OCI-LY7 (cell line): ENCODE measurements around the gene CCDC102A. TPM values are rescaled to one million over a fixed set of nuclear protein-coding genes. Genes with fewer than 3 reads are reported as not detected.
"Not testable (repeated sequence)": the region's sequence is repeated elsewhere in the genome, so short reads cannot be mapped to it uniquely, and the experiment has no call there.

ENCODE experiments used
- BruUV-seq: library from RNA; stranded (reverse); fragments of 400-500 nt; replicated peaks from 2 replicates; lab custom pipeline; 2021; lab: Mats Ljungman, UMichigan
- CTCF ChIA-PET: fragments of 300-600 bp; sonication (Branson Sonifier 250); formaldehyde crosslinking; loops from one replicate; lab custom pipeline; 2022; ENCODE audit warnings: antibody characterized with exemption; ENCODE audit not compliant: unreplicated experiment; lab: Charles Lee
- POLR2A ChIA-PET: fragments of 300-600 bp; sonication (Branson Sonifier 250); formaldehyde crosslinking; loops from one replicate; lab custom pipeline; 2022; ENCODE audit warnings: antibody characterized with exemption; lab: Charles Lee
- DNase-seq: peaks from one replicate; pipeline ENCODE4 v3.0.0-alpha.2; 2015; ENCODE audit warnings: low spot score
- H2AFZ ChIP-seq: fragments of 200-600 bp; sonication (generic), shearing (Covaris generic); 2 replicates; pipeline ENCODE4 v1.6.1; 2014; ENCODE audit warnings: mild to moderate bottlenecking, antibody characterized with exemption, low read length, moderate library complexity
- H3K27ac ChIP-seq: fragments of 200-600 bp; sonication (generic); 2 replicates; pipeline ENCODE4 v1.5.1; 2014; ENCODE audit warnings: mixed run types, low read depth, mild to moderate bottlenecking, moderate library complexity, low read length, inconsistent platforms; ENCODE audit not compliant: poor library complexity, severe bottlenecking
- H3K36me3 ChIP-seq: fragments of 200-600 bp; sonication (generic); 2 replicates; pipeline ENCODE4 v1.6.1; 2014; ENCODE audit warnings: mild to moderate bottlenecking, antibody characterized with exemption, low read length, moderate library complexity, mixed read lengths; ENCODE audit not compliant: insufficient read depth
- H3K4me1 ChIP-seq: fragments of 200-600 bp; sonication (generic); 2 replicates; pipeline ENCODE4 v1.5.1; 2014; ENCODE audit warnings: mild to moderate bottlenecking, low read length; ENCODE audit not compliant: insufficient read depth, poor library complexity, severe bottlenecking
- H3K4me2 ChIP-seq: fragments of 200-600 bp; sonication (generic); 2 replicates; pipeline ENCODE4 v1.6.1; 2014; ENCODE audit warnings: mild to moderate bottlenecking, low read length
- H3K4me3 ChIP-seq: fragments of 200-600 bp; sonication (generic); 2 replicates; pipeline ENCODE4 v1.5.1; 2014; ENCODE audit warnings: mild to moderate bottlenecking, low read depth, low read length; ENCODE audit not compliant: poor library complexity, severe bottlenecking
- H3K79me2 ChIP-seq: fragments of 200-600 bp; sonication (generic); 2 replicates; pipeline ENCODE4 v1.6.1; 2016; ENCODE audit warnings: low read depth, mild to moderate bottlenecking, low read length, moderate library complexity, mixed read lengths; ENCODE audit not compliant: insufficient read depth
- H3K9me2 ChIP-seq: fragments of 200-600 bp; sonication (generic); 2 replicates; pipeline ENCODE4 v1.6.1; 2016; ENCODE audit warnings: mild to moderate bottlenecking, low read length, mixed read lengths; ENCODE audit not compliant: insufficient read depth
- H3K9me3 ChIP-seq: fragments of 200-600 bp; sonication (generic); 2 replicates; pipeline ENCODE4 v1.6.1; 2014; ENCODE audit warnings: mild to moderate bottlenecking, mixed run types, low read length, mixed read lengths
- H4K20me1 ChIP-seq: fragments of 200-600 bp; sonication (generic); 2 replicates; pipeline ENCODE4 v1.6.1; 2014; ENCODE audit warnings: mild to moderate bottlenecking, antibody characterized with exemption, low read length, moderate library complexity, mixed read lengths; ENCODE audit not compliant: insufficient read depth
- EZH2phosphoT487 ChIP-seq: fragments of 200-600 bp; sonication (generic); IDR thresholded peaks from 2 replicates; pipeline ENCODE4 v1.6.1; 2018; ENCODE audit warnings: low read depth, borderline replicate concordance, mild to moderate bottlenecking, mixed run types, antibody characterized with exemption, low read length, moderate library complexity, mixed read lengths
- intact Hi-C: fragments of 100-400 bp; cut with micrococcal nuclease; formaldehyde crosslinking; loops from one replicate; pipeline ENCODE4 v1.10.0; 2022; ENCODE audit not compliant: unreplicated experiment
- total RNA-seq, 2 experiments: library from RNA; depleted of rRNA in 1 of 2; stranded (reverse); fragments of >200 nt in 1 of 2; shearing (Covaris generic) in 1 of 2; gene quantifications; 2 replicates each; pipeline ENCODE4 v1.2.3, GENCODE V29; 2014 to 2022
- TF ChIP-seq, protein P1 (sequence below): fragments of 200-600 bp; sonication (generic); conservative IDR thresholded peaks from 2 replicates; pipeline ENCODE4 v1.5.1; 2014; ENCODE audit warnings: mild to moderate bottlenecking, antibody characterized with exemption, low read length, moderate library complexity, mixed read lengths

CCDC102A gene
- total RNA-seq, 2 experiments from 2014 or later: 4.2 to 7.1 TPM

- POLR2A ChIA-PET: interaction anchor here (0.6 kb wide), 1 partner anchor 12 kb away, joined by 3 read pairs; no protein-coding TSS in a partner anchor
- Histone ChIP-seq H3K79me2 (no peaks in the 10 kb centered on the region), H3K36me3 (no peaks in the 10 kb centered on the region), H3K4me3 (no peak overlapping the region), H3K27ac (no peak overlapping the region), H2AFZ (no peak overlapping the region), H3K9me2 (no peaks in the 10 kb centered on the region), H3K9me3 (no peaks in the 10 kb centered on the region), H3K4me1 (no peaks in the 10 kb centered on the region), H4K20me1 (no peaks in the 10 kb centered on the region), H3K4me2 (no peak overlapping the region)
- intact Hi-C loops: loop anchor here (10.0 kb wide), 1 partner anchor 434 kb away; the partner anchor contains the start of genes USB1 and ZNF319
- TF ChIP-seq EZH2phosphoT487: no peak
- TF ChIP-seq, protein P1, sequence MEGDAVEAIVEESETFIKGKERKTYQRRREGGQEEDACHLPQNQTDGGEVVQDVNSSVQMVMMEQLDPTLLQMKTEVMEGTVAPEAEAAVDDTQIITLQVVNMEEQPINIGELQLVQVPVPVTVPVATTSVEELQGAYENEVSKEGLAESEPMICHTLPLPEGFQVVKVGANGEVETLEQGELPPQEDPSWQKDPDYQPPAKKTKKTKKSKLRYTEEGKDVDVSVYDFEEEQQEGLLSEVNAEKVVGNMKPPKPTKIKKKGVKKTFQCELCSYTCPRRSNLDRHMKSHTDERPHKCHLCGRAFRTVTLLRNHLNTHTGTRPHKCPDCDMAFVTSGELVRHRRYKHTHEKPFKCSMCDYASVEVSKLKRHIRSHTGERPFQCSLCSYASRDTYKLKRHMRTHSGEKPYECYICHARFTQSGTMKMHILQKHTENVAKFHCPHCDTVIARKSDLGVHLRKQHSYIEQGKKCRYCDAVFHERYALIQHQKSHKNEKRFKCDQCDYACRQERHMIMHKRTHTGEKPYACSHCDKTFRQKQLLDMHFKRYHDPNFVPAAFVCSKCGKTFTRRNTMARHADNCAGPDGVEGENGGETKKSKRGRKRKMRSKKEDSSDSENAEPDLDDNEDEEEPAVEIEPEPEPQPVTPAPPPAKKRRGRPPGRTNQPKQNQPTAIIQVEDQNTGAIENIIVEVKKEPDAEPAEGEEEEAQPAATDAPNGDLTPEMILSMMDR: no peak
- no TSS peak for BruUV-seq
- DNase-seq: no peak
- CTCF ChIA-PET: no interaction called here
Observed at GRCh38 chr16:57570301-57571070, 34.1 kb upstream of the CCDC102A start.

GRCh38 chr16:57569306-57569946, 33.1 kb upstream of the CCDC102A start:
- H2AFZ ChIP-seq: no peak overlapping the region
- no peaks in the 10 kb centered on the region for H3K9me2 ChIP-seq
- H3K4me3 ChIP-seq: no peak overlapping the region
- H4K20me1 ChIP-seq: no peaks in the 10 kb centered on the region
- CTCF ChIA-PET: no interaction called here
- no TSS peak for BruUV-seq
- no peaks in the 10 kb centered on the region for H3K36me3 ChIP-seq
- POLR2A ChIA-PET: no interaction called here
- no peak overlapping the region for H3K4me2 ChIP-seq
- no peaks in the 10 kb centered on the region for H3K4me1 ChIP-seq
- no peak overlapping the region for H3K27ac ChIP-seq
- DNase-seq: no peak
- H3K79me2 ChIP-seq: no peaks in the 10 kb centered on the region
- H3K9me3 ChIP-seq: no peaks in the 10 kb centered on the region
- no peak for TF ChIP-seq EZH2phosphoT487
- TF ChIP-seq, protein P1: no peak
- intact Hi-C loops: no loop called here

DNA sequence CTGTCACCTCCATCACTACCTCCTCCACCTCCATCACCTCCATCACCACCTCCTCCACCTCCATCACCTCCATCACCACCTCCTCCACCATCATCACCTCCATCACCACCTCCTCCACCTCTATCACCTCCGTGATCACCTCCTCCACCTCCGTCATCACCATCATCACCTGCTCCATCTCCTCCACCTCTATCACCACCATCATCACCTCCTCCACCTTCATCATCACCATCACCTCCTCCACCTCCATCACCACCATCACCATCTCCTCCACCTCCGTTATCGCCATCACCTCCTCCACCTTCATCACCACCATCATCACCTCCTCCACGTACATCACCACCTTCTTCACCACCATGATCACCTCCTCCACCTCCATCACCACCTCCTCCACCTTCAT, 32.4 kb upstream of the CCDC102A start:
- H3K4me2 ChIP-seq, DNase-seq, H3K4me3 ChIP-seq, intact Hi-C loops, H3K9me2 ChIP-seq, H3K4me1 ChIP-seq, H3K79me2 ChIP-seq, H3K9me3 ChIP-seq, CTCF ChIA-PET, BruUV-seq, H3K36me3 ChIP-seq, POLR2A ChIA-PET, H2AFZ ChIP-seq, H3K27ac ChIP-seq, H4K20me1 ChIP-seq: not testable (repeated sequence)
